K562 (cell line): ENCODE measurements around the gene THOC1. TPM values are rescaled to one million over a fixed set of nuclear protein-coding genes. Genes with fewer than 3 reads are reported as not detected.

Source experiments
- ARID1B ChIP-seq: fragments of 450-650 bp; IDR thresholded peaks from 2 replicates; pipeline ENCODE4 v1.6.1; 2016; ENCODE audit warnings: antibody characterized with exemption, mild to moderate bottlenecking, inconsistent platforms
- CBFA2T2 ChIP-seq: fragments of 450-650 bp; conservative IDR thresholded peaks from 2 replicates; pipeline ENCODE4 v1.6.1; 2017; ENCODE audit warnings: mild to moderate bottlenecking
- CSDE1 ChIP-seq, 2 experiments: fragments of 450-650 bp; IDR thresholded peaks; 2 replicates each; pipeline ENCODE4 v1.6.1; 2016; ENCODE audit warnings: mild to moderate bottlenecking in 1 of 2
- EP300 ChIP-seq: IDR thresholded peaks from 2 replicates; pipeline ENCODE4 v1.6.1; 2012; ENCODE audit warnings: low read length, improper control_type of control experiment
- FOXJ2 ChIP-seq: fragments of 200-800 bp; sonication (Bioruptor generic); IDR thresholded peaks from 2 replicates; pipeline ENCODE4 v1.6.1; 2016; ENCODE audit warnings: missing genetic modification characterization, missing compliant biosample characterization
- FOXM1 ChIP-seq, 2 experiments: fragments of 450-650 bp in 1 of 2; sonication (generic) in 1 of 2; formaldehyde crosslinking in 1 of 2; IDR thresholded peaks; 2 replicates each; pipeline versions ENCODE4 v1.6.1 to v1.9.0; 2017 to 2022; ENCODE audit warnings: low read depth in 2 of 2, mild to moderate bottlenecking in 2 of 2, missing genetic modification reagents in 1 of 2, moderate library complexity in 1 of 2
- HNRNPK ChIP-seq: fragments of 200-400 bp; formaldehyde crosslinking; IDR thresholded peaks from one replicate; pipeline ENCODE4 v1.6.1; 2018; ENCODE audit warnings: mild to moderate bottlenecking, low read depth, low read length; ENCODE audit not compliant: poor library complexity, severe bottlenecking
- ILK ChIP-seq: fragments of 450-650 bp; IDR thresholded peaks from 2 replicates; pipeline ENCODE4 v1.6.1; 2016; ENCODE audit warnings: missing genetic modification characterization, low read depth, mild to moderate bottlenecking, missing compliant biosample characterization, moderate library complexity, borderline replicate concordance
- JUND ChIP-seq, 2 experiments: IDR thresholded peaks; 2 replicates in 1 of 2; 3 replicates in 1 of 2; pipeline ENCODE4 v1.6.1; 2011; ENCODE audit warnings: borderline replicate concordance in 2 of 2, low read depth in 2 of 2, low read length in 2 of 2, improper control_type of control experiment in 1 of 2, missing biosample characterization in 1 of 2, missing genetic modification characterization in 1 of 2, missing genetic modification reagents in 1 of 2
- MECOM ChIP-seq: fragments of 250-450 bp; sonication (Bioruptor Pico); IDR thresholded peaks from 2 replicates; pipeline ENCODE4 v1.8.0; 2022; ENCODE audit warnings: inconsistent platforms
- MIER1 ChIP-seq: fragments of 450-650 bp; IDR thresholded peaks from 2 replicates; pipeline ENCODE4 v1.6.1; 2016; ENCODE audit warnings: antibody characterized with exemption, mild to moderate bottlenecking, low read depth
- NFYB ChIP-seq: IDR thresholded peaks from 2 replicates; pipeline ENCODE4 v1.6.1; 2011; ENCODE audit warnings: mild to moderate bottlenecking, moderate library complexity; ENCODE audit not compliant: insufficient read length; ENCODE audit errors: extremely low read depth
- PHB2 ChIP-seq: fragments of 450-650 bp; IDR thresholded peaks from 2 replicates; pipeline ENCODE4 v1.6.1; 2017; ENCODE audit warnings: low read depth
- POLR2H ChIP-seq: IDR thresholded peaks from 2 replicates; pipeline ENCODE4 v1.6.1; 2016; ENCODE audit warnings: missing genetic modification characterization, low read depth, mild to moderate bottlenecking, control low read depth, missing compliant biosample characterization, moderate library complexity
- RFX5 ChIP-seq: IDR thresholded peaks from 2 replicates; pipeline ENCODE4 v1.6.1; 2011; ENCODE audit warnings: low read depth, mild to moderate bottlenecking, improper control_type of control experiment, low read length
- SIN3A ChIP-seq, 2 experiments: fragments of 150-350 bp in 1 of 2; IDR thresholded peaks; 2 replicates each; pipeline ENCODE4 v1.6.1; 2011 to 2016; ENCODE audit warnings: borderline replicate concordance in 2 of 2, low read depth in 2 of 2, low read length in 2 of 2, mild to moderate bottlenecking in 2 of 2, moderate library complexity in 2 of 2; ENCODE audit not compliant: control insufficient read depth in 1 of 2
- SMAD2 ChIP-seq: fragments of 150-350 bp; IDR thresholded peaks from 2 replicates; pipeline ENCODE4 v1.6.1; 2014; ENCODE audit warnings: low read depth, mild to moderate bottlenecking, low read length
- SMARCE1 ChIP-seq: fragments of 450-650 bp; IDR thresholded peaks from 2 replicates; pipeline ENCODE4 v1.7.1; 2016; ENCODE audit warnings: mild to moderate bottlenecking
- SOX6 ChIP-seq: fragments of 450-650 bp; IDR thresholded peaks from 2 replicates; pipeline ENCODE4 v1.6.1; 2014; ENCODE audit warnings: mild to moderate bottlenecking
- SUPT5H ChIP-seq: fragments of 450-650 bp; IDR thresholded peaks from 2 replicates; pipeline ENCODE4 v1.6.1; 2016
- TAL1 ChIP-seq: fragments of 450-650 bp; IDR thresholded peaks from 2 replicates; pipeline ENCODE4 v1.6.1; 2016; ENCODE audit warnings: mild to moderate bottlenecking
- TRIM24 ChIP-seq, 2 experiments: fragments of 450-650 bp; IDR thresholded peaks; 2 replicates each; pipeline ENCODE4 v1.6.1; 2016
- ZEB2 ChIP-seq: fragments of 450-650 bp; IDR thresholded peaks from 2 replicates; pipeline ENCODE4 v1.6.1; 2016
- ZNF263 ChIP-seq: sonication (generic); formaldehyde crosslinking; IDR thresholded peaks from 2 replicates; pipeline ENCODE4 v1.8.0; 2022; ENCODE audit warnings: mild to moderate bottlenecking, missing genetic modification reagents, borderline replicate concordance
- ZNF586 ChIP-seq: fragments of 450-650 bp; formaldehyde crosslinking; conservative IDR thresholded peaks from 2 replicates; pipeline ENCODE4 v1.4.0; 2020; ENCODE audit warnings: mild to moderate bottlenecking, moderate library complexity
- ZNF785 ChIP-seq: fragments of 250-450 bp; sonication (Bioruptor Pico); IDR thresholded peaks from 2 replicates; pipeline ENCODE4 v1.4.0; 2020; ENCODE audit warnings: mild to moderate bottlenecking
- polyA plus RNA-seq, 8 experiments: library from polyadenylated mRNA; depleted of rRNA in 4 of 8; stranded (reverse) in 5 of 8; unstranded in 3 of 8; fragments of >200 nt; fragmentation: Nextera tagmentation in 2 of 8; fragmentation: Illumina TruSeq in 1 of 8; extraction: Ambion mirVana in 2 of 8; extraction: Trizol in 1 of 8; gene quantifications; 2 replicates each; pipeline versions ENCODE4 v1.2.1 to v1.2.3, GENCODE V29; 2011 to 2014; ENCODE audit warnings: inconsistent platforms in 1 of 8, missing spikeins in 1 of 8
- total RNA-seq, 7 experiments: library from RNA; depleted of rRNA in 6 of 7; stranded (reverse); fragments of >200 nt in 6 of 7; fragmentation: Illumina TruSeq in 2 of 7; extraction: Trizol in 2 of 7; gene quantifications; 2 replicates each; pipeline versions ENCODE4 v1.2.1 to v1.2.3, GENCODE V29; 2011 to 2021; ENCODE audit warnings: low replicate concordance in 1 of 7
- TF ChIP-seq, protein P1 (sequence below): fragments of 150-350 bp; conservative IDR thresholded peaks from 2 replicates; pipeline ENCODE4 v1.6.1; 2014; ENCODE audit warnings: low read length
- TF ChIP-seq, protein P2 (sequence below): fragments of 450-650 bp; IDR thresholded peaks from 2 replicates; pipeline ENCODE4 v1.6.1; 2016

Gene THOC1
- total and polyA plus RNA-seq, 9 of the 15 experiments (the other 6 are each of a cell fraction or from before 2014, with no cell fraction given) = 71.1 to 143 (median 107) TPM

- TF ChIP-seq JUND (IDR thresholded peaks at IDR 0.05; ENCODE audit: borderline replicate concordance, low read depth, low read length) (peak; percentile 24; the same call in 1 of the 2 replicates), JUND (tag; IDR thresholded peaks at IDR 0.05; ENCODE audit: borderline replicate concordance, low read depth, low read length) (peak; percentile 19; the same call in 1 of the 3 replicates), ARID1B (peak; percentile 72), SOX6 (peak; percentile 54; the same call in 1 of the 2 replicates), ILK (tag) (no peak), ZEB2 (peak; percentile 49; the same call in 1 of the 2 replicates), FOXJ2 (tag) (0 out of 2 replicates have a peak, but pooled peaks have one; percentile 58), EP300 (peak; percentile 64), FOXM1 (IDR thresholded peaks at IDR 0.05; ENCODE audit: low read depth) (no peak), FOXM1 (CRISPR knock-in tag; IDR thresholded peaks at IDR 0.05; ENCODE audit: low read depth) (no peak), CSDE1 (IDR thresholded peaks at IDR 0.05) (no peak), ZNF263 (CRISPR knock-in tag) (no peak), SMAD2 (no peak), MECOM (CRISPR knock-in tag) (peak; percentile 93), SMARCE1 (no peak), HNRNPK (no peak), ZNF785 (CRISPR knock-in tag) (no peak), SIN3A (IDR thresholded peaks at IDR 0.05; ENCODE audit: borderline replicate concordance in 2 of 2, control insufficient read depth in 1 of 2, low read depth in 2 of 2, low read length in 2 of 2) (no peak), TRIM24 (IDR thresholded peaks at IDR 0.05) (no peak), PHB2 (no peak), SUPT5H (no peak), POLR2H (tag) (no peak), TAL1 (peak; percentile 35; the same call in 1 of the 2 replicates), NFYB (no peak), RFX5 (no peak), MIER1 (no peak), CBFA2T2 (peak; percentile 25; the same call in 1 of the 2 replicates), ZNF586 (CRISPR knock-in tag) (no peak)
- TF ChIP-seq, protein P1, sequence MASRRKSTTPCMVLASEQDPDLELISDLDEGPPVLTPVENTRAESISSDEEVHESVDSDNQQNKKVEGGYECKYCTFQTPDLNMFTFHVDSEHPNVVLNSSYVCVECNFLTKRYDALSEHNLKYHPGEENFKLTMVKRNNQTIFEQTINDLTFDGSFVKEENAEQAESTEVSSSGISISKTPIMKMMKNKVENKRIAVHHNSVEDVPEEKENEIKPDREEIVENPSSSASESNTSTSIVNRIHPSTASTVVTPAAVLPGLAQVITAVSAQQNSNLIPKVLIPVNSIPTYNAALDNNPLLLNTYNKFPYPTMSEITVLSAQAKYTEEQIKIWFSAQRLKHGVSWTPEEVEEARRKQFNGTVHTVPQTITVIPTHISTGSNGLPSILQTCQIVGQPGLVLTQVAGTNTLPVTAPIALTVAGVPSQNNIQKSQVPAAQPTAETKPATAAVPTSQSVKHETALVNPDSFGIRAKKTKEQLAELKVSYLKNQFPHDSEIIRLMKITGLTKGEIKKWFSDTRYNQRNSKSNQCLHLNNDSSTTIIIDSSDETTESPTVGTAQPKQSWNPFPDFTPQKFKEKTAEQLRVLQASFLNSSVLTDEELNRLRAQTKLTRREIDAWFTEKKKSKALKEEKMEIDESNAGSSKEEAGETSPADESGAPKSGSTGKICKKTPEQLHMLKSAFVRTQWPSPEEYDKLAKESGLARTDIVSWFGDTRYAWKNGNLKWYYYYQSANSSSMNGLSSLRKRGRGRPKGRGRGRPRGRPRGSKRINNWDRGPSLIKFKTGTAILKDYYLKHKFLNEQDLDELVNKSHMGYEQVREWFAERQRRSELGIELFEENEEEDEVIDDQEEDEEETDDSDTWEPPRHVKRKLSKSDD = no peak
- TF ChIP-seq, protein P2, sequence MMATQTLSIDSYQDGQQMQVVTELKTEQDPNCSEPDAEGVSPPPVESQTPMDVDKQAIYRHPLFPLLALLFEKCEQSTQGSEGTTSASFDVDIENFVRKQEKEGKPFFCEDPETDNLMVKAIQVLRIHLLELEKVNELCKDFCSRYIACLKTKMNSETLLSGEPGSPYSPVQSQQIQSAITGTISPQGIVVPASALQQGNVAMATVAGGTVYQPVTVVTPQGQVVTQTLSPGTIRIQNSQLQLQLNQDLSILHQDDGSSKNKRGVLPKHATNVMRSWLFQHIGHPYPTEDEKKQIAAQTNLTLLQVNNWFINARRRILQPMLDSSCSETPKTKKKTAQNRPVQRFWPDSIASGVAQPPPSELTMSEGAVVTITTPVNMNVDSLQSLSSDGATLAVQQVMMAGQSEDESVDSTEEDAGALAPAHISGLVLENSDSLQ = peak; percentile 78
These were observed 38.9 kb upstream of the THOC1 start (continued) for GRCh38 chr18:306608-307255.
